Bronchial epithelial cell (primary cell): ENCODE data around the gene MTREX. TPM values are rescaled to one million over a fixed set of nuclear protein-coding genes. Genes with fewer than 3 reads are reported as not detected.
A peak's percentile ranks its signal among the peaks of the same experiment; 100 is the strongest.

Experiments
- DNase-seq: peaks from one replicate; pipeline ENCODE4 v3.0.0-alpha.2; 2010; ENCODE audit warnings: low read depth
- FAIRE-seq: peaks from 2 replicates; lab custom pipeline; 2011; peaks lifted over from hg19 to GRCh38; lab: Jason Lieb, UNC
- H3K27me3 ChIP-seq: 2 replicates; pipeline ENCODE4 v1.5.1; 2011; ENCODE audit warnings: low read length; ENCODE audit not compliant: control insufficient read depth, insufficient read depth
- H3K36me3 ChIP-seq: 2 replicates; pipeline ENCODE4 v1.5.1; 2011; ENCODE audit warnings: low read length; ENCODE audit not compliant: control insufficient read depth, insufficient read depth
- H3K4me3 ChIP-seq: 2 replicates; pipeline ENCODE4 v1.5.1; 2011; ENCODE audit warnings: mild to moderate bottlenecking, low read depth, low read length, control low read depth
- total RNA-seq: library from RNA; depleted of rRNA; stranded (reverse); fragments of >200 nt; gene quantifications from 2 replicates; pipeline ENCODE4 v1.2.1, GENCODE V29; 2014
- TF ChIP-seq, protein P1 (sequence below): IDR thresholded peaks from 2 replicates; pipeline ENCODE4 v1.5.1; 2011; ENCODE audit warnings: mild to moderate bottlenecking, moderate library complexity, low read length, control low read depth, inconsistent platforms; ENCODE audit not compliant: insufficient read depth, severe bottlenecking

The MTREX gene
- total RNA-seq, 1 donor from 2014 or later = 82.1 TPM

DNA sequence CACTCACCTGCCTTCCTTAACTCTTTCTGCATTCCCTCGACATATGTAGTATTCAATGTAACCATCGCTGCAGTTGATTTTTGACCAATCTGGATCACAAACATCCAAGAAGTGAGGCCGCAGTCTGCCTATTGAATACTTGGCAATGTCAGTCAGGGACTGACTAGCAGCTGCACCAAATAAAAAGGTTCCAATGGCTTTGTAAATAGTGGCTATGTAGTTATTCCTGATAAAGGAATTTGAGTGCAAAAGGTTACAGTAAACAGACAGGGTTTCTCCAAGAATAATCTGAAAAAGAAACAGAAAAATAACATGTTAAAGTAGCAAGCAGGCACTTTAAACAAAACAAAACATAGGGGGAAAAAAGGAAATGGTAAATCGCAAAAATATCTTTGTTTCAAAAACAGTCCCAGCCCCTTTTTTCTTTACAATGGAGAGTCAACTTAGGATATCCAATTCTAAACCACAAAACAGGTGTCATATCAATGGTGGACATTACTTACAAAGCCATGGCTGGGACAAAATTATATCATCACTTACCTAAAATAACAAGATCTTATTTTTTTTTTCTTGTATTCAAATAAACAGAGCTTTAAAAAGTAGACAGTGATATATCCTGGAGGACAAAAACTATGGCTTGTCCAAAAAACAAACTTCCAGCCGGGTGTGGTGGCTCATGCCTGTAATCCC, 160.2 kb downstream of the MTREX start:
- peak; percentile 84 for FAIRE-seq
- TF ChIP-seq, protein P1, sequence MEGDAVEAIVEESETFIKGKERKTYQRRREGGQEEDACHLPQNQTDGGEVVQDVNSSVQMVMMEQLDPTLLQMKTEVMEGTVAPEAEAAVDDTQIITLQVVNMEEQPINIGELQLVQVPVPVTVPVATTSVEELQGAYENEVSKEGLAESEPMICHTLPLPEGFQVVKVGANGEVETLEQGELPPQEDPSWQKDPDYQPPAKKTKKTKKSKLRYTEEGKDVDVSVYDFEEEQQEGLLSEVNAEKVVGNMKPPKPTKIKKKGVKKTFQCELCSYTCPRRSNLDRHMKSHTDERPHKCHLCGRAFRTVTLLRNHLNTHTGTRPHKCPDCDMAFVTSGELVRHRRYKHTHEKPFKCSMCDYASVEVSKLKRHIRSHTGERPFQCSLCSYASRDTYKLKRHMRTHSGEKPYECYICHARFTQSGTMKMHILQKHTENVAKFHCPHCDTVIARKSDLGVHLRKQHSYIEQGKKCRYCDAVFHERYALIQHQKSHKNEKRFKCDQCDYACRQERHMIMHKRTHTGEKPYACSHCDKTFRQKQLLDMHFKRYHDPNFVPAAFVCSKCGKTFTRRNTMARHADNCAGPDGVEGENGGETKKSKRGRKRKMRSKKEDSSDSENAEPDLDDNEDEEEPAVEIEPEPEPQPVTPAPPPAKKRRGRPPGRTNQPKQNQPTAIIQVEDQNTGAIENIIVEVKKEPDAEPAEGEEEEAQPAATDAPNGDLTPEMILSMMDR = no peak

DNA sequence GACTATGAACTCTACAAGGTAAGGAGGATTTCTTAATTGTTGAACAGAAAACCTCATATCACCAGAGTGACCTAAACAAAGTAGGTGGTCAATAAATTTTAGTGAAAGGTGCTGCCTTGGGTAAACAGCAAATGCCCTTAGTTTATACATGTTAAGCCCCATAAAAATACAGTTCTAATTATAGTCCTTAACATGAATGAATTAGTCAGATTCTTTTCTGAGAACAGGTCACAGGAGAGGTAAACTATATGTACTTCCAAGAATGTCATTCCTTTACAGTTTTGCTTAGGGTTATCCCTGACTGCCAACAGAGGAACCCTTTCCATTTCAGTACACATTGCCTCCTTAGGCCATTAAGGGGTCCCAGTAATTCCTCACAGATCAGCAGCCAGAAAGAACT, 162.1 kb downstream of the MTREX start:
- Histone ChIP-seq H3K4me3 (no peak overlapping the region), H3K36me3 (no peaks in the 10 kb centered on the region), H3K27me3 (no peaks in the 10 kb centered on the region)
- DNase-seq = no peak
- no peak for FAIRE-seq
- TF ChIP-seq, protein P1 = no peak

More for the DNA sequence above, 160.2 kb downstream of the MTREX start:
- no peak for DNase-seq
- no peak overlapping the region for H3K4me3 ChIP-seq
- H3K36me3 ChIP-seq = no peaks in the 10 kb centered on the region
- no peaks in the 10 kb centered on the region for H3K27me3 ChIP-seq

DNA sequence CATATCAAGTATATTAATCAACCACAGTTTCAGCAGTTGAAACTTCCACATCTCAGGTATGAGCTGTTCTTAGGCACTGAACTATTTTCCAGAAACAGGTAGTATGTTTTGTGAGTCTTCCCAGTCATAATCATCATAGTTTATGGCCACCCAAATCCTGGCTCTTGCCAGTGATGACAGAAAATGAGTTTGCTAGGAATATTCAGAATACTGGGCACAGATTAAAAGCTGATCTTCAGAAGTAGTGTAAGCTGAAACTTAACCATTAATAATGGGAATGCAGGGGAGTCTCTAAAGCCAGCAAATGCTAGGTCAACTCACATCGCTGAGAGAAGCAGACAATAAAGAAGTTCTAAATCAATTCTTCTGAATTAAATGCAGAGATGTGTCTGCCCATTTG, 162.5 kb downstream of the MTREX start:
- no peak for DNase-seq
- Histone ChIP-seq H3K4me3 (no peak overlapping the region), H3K27me3 (no peaks in the 10 kb centered on the region), H3K36me3 (no peaks in the 10 kb centered on the region)
- TF ChIP-seq, protein P1 = no peak
- FAIRE-seq = no peak

DNA sequence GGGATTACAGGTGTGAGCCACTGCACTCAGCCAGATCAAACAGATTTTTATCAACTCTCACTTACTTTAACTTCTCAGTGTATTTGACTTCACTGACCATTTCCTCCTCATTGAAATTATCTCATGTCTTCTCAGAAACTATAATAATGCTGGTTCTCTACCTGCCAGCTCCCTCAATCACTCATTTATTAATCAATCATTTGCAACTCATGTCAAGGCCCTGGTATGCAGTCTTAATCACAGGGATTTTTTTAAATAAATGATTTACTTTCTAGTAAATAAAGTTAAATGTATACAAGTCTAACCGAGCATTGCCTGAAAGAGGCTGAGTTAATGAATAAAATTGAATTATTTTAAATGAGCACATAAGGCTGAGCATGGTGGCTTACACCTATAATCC, 163.7 kb downstream of the MTREX start:
- no peaks in the 10 kb centered on the region for H3K36me3 ChIP-seq
- no peaks in the 10 kb centered on the region for H3K27me3 ChIP-seq
- TF ChIP-seq, protein P1 = no peak
- no peak for FAIRE-seq
- no peak overlapping the region for H3K4me3 ChIP-seq
- no peak for DNase-seq

DNA sequence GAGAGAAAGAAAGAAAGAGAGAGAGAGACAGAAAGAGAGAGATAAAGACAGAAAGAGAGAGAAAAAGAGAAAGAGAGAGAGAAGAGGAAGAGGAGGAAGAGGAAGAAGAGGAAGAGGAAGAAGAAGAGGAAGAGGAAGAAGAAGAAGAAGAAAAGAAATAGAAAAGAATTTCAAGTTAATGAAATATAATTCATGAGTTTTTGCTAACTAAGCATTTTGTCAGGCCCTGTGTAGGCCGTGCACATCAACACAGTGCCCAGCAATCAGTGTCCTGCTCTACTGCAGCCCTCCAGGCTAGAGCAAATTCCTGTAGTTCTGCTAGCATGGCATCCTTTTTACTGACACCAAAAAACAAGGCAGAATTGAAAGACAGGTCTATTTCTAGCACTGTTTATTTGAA, 164.9 kb downstream of the MTREX start:
- TF ChIP-seq, protein P1 = no peak
- FAIRE-seq = no peak
- no peaks in the 10 kb centered on the region for H3K27me3 ChIP-seq
- no peak for DNase-seq
- no peak overlapping the region for H3K4me3 ChIP-seq
- H3K36me3 ChIP-seq = no peaks in the 10 kb centered on the region

Other genes with a start within 250 kb of the MTREX start
- gene GZMA, start 205.3 kb upstream of the MTREX start, total RNA-seq = not detected in 2 replicates
- 12.0 and 12.1 TPM in 2 replicates for gene GPX8, start 147.8 kb upstream of the MTREX start, total RNA-seq
- gene CDC20B, start 134.8 kb upstream of the MTREX start, total RNA-seq = not detected in 2 replicates
- gene MCIDAS, start 80.7 kb upstream of the MTREX start, total RNA-seq = under 0.01 and 0.13 TPM in 2 replicates
- 1.6 and 1.8 TPM in 2 replicates for gene CCNO, start 74.4 kb upstream of the MTREX start, total RNA-seq
- gene DHX29, start 295 bp upstream of the MTREX start, total RNA-seq = 16.3 and 18.8 TPM in 2 replicates
- gene PLPP1, start 227.0 kb downstream of the MTREX start, total RNA-seq = 17.6 and 23.8 TPM in 2 replicates